OCI-LY7 (cell line): Measurements from ENCODE around the gene TMEM135.

Source experiments
- CTCF ChIP-seq: fragments of 200-600 bp; sonication (generic); conservative IDR thresholded peaks from 2 replicates; pipeline ENCODE4 v1.5.1; 2014; ENCODE audit warnings: mild to moderate bottlenecking, antibody characterized with exemption, low read length, moderate library complexity, mixed read lengths
- EZH2phosphoT487 ChIP-seq: fragments of 200-600 bp; sonication (generic); IDR thresholded peaks from 2 replicates; pipeline ENCODE4 v1.6.1; 2018; ENCODE audit warnings: low read depth, borderline replicate concordance, mild to moderate bottlenecking, mixed run types, antibody characterized with exemption, low read length, moderate library complexity, mixed read lengths

GRCh38 chr11:87280143-87280542 is 242.4 kb downstream of the TMEM135 start:
- TF ChIP-seq CTCF: no peak
- TF ChIP-seq EZH2phosphoT487: no peak
